PC-3 (cell line): ENCODE results near the gene RABGAP1L.

Source experiments
- CTCF ChIP-seq: fragments of 300-600 bp; sonication (generic); conservative IDR thresholded peaks from 2 replicates; pipeline ENCODE4 v1.5.1; 2017; ENCODE audit warnings: antibody characterized with exemption, low read depth, mild to moderate bottlenecking, low read length
- EZH2 ChIP-seq: fragments of 300-600 bp; sonication (generic); IDR thresholded peaks from one replicate; pipeline ENCODE4 v1.6.1; 2017; ENCODE audit warnings: antibody characterized with exemption, mild to moderate bottlenecking, low read length; ENCODE audit not compliant: unreplicated experiment

GRCh38 chr1:174158767-174159251, 511 bp upstream of the RABGAP1L start:
- TF ChIP-seq CTCF, result no peak
- no peak for TF ChIP-seq EZH2
